ENCODE data around the gene SV2C.

Gene SV2C

GRCh38 chr5:76175821-76176403 is 92.7 kb downstream of the SV2C start:
- TF ChIP-seq EZH2phosphoT487 (IDR thresholded peaks at IDR 0.05; ENCODE audit: low read length), result no peak
- no peak for TF ChIP-seq EZH2 (optimal IDR thresholded peaks at IDR 0.05; ENCODE audit: low read depth, low read length)
- TF ChIP-seq, protein P1, sequence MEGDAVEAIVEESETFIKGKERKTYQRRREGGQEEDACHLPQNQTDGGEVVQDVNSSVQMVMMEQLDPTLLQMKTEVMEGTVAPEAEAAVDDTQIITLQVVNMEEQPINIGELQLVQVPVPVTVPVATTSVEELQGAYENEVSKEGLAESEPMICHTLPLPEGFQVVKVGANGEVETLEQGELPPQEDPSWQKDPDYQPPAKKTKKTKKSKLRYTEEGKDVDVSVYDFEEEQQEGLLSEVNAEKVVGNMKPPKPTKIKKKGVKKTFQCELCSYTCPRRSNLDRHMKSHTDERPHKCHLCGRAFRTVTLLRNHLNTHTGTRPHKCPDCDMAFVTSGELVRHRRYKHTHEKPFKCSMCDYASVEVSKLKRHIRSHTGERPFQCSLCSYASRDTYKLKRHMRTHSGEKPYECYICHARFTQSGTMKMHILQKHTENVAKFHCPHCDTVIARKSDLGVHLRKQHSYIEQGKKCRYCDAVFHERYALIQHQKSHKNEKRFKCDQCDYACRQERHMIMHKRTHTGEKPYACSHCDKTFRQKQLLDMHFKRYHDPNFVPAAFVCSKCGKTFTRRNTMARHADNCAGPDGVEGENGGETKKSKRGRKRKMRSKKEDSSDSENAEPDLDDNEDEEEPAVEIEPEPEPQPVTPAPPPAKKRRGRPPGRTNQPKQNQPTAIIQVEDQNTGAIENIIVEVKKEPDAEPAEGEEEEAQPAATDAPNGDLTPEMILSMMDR (IDR thresholded peaks at IDR 0.05; ENCODE audit: low read length), result no peak
- Histone ChIP-seq H3K4me3 (ENCODE audit: low read length) (0 out of 2 replicates have a peak overlapping the region, but pooled peaks have one; percentile 34), H3K79me2 (ENCODE audit: low read length) (no peaks in the 10 kb centered on the region), H3K9me3 (replicated peaks; ENCODE audit: insufficient read depth, low read length) (no peaks in the 10 kb centered on the region), H3K9ac (ENCODE audit: low read length) (peak overlapping the region; percentile 14; the same call in 1 of the 2 replicates), H3K9me2 (replicated peaks; ENCODE audit: insufficient read depth, low read length) (no peaks in the 10 kb centered on the region), H2AFZ (ENCODE audit: low read length) (no peak overlapping the region), H3K27ac (ENCODE audit: low read length) (peak overlapping the region; percentile 36; the same call in 1 of the 2 replicates), H3K4me1 (ENCODE audit: low read length) (peaks cover 12% of the 10 kb centered on the region), H3K4me2 (ENCODE audit: low read depth, low read length) (peak overlapping the region; percentile 52), H3F3A (ENCODE audit: insufficient read depth, low read length) (peaks cover 12% of the 10 kb centered on the region; the same call in 1 of the 2 replicates), H3K36me3 (replicated peaks; ENCODE audit: insufficient read depth, low read length) (no peaks in the 10 kb centered on the region), H4K20me1 (ENCODE audit: insufficient read depth, low read length) (no peaks in the 10 kb centered on the region), H3K27me3 (replicated peaks; ENCODE audit: insufficient read depth, low read length) (no peaks in the 10 kb centered on the region)
- peak; percentile 63 for DNase-seq

- H3K79me2 ChIP-seq (ENCODE audit: low read length), result no peaks in the 10 kb centered on the region
- no peak for DNase-seq
- no peaks in the 10 kb centered on the region for H3K27me3 ChIP-seq (replicated peaks; ENCODE audit: insufficient read depth, low read length)
- H3K4me3 ChIP-seq (ENCODE audit: low read length), result no peak overlapping the region
- no peaks in the 10 kb centered on the region for H4K20me1 ChIP-seq (ENCODE audit: insufficient read depth, low read length)
- no peak overlapping the region for H3K27ac ChIP-seq (ENCODE audit: low read length)
- H3K9me3 ChIP-seq (replicated peaks; ENCODE audit: insufficient read depth, low read length), result no peaks in the 10 kb centered on the region
- H2AFZ ChIP-seq (ENCODE audit: low read length), result no peak overlapping the region
- TF ChIP-seq EZH2 (optimal IDR thresholded peaks at IDR 0.05; ENCODE audit: low read depth, low read length) (no peak), EZH2phosphoT487 (IDR thresholded peaks at IDR 0.05; ENCODE audit: low read length) (no peak)
- TF ChIP-seq, protein P1 (IDR thresholded peaks at IDR 0.05; ENCODE audit: low read length), result no peak
- H3K4me2 ChIP-seq (ENCODE audit: low read depth, low read length), result no peak overlapping the region
- no peaks in the 10 kb centered on the region for H3K9me2 ChIP-seq (replicated peaks; ENCODE audit: insufficient read depth, low read length)
- H3K36me3 ChIP-seq (replicated peaks; ENCODE audit: insufficient read depth, low read length), result no peaks in the 10 kb centered on the region
- peaks cover 12% of the 10 kb centered on the region; the same call in 1 of the 2 replicates for H3F3A ChIP-seq (ENCODE audit: insufficient read depth, low read length)
- no peak overlapping the region for H3K9ac ChIP-seq (ENCODE audit: low read length)
- H3K4me1 ChIP-seq (ENCODE audit: low read length), result peaks cover 12% of the 10 kb centered on the region
Observed at GRCh38 chr5:76177978-76178377, 94.8 kb downstream of the SV2C start.

DNA sequence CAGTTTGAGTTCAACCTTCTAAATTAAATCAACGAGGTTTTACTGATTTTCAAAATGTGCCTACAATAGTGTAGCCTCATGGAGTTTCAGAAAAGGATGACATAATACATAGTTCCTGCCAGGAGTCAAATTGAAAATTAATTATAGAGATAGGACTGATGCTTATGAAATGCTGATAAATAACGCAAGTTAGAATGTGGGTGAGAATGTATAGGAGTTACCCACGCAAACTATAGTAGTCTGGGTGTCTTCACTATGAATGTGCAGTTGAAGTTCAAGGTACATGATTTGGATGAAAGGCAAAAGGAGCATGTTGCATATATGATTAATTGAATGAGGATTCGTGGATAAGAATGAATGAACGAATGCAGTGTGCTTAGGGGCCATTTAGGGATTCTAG is 95.7 kb downstream of the SV2C start:
- TF ChIP-seq EZH2phosphoT487 (IDR thresholded peaks at IDR 0.05; ENCODE audit: low read length) (no peak), EZH2 (optimal IDR thresholded peaks at IDR 0.05; ENCODE audit: low read depth, low read length) (no peak)
- TF ChIP-seq, protein P1 (IDR thresholded peaks at IDR 0.05; ENCODE audit: low read length), result no peak
- H3K4me1 ChIP-seq (ENCODE audit: low read length), result peaks cover 12% of the 10 kb centered on the region
- no peak overlapping the region for H2AFZ ChIP-seq (ENCODE audit: low read length)
- DNase-seq, result no peak
- no peak overlapping the region for H3K4me2 ChIP-seq (ENCODE audit: low read depth, low read length)
- no peaks in the 10 kb centered on the region for H3K79me2 ChIP-seq (ENCODE audit: low read length)
- no peaks in the 10 kb centered on the region for H3K9me2 ChIP-seq (replicated peaks; ENCODE audit: insufficient read depth, low read length)
- H3K9ac ChIP-seq (ENCODE audit: low read length), result no peak overlapping the region
- H3K4me3 ChIP-seq (ENCODE audit: low read length), result no peak overlapping the region
- H3K27ac ChIP-seq (ENCODE audit: low read length), result no peak overlapping the region
- H4K20me1 ChIP-seq (ENCODE audit: insufficient read depth, low read length), result no peaks in the 10 kb centered on the region
- H3K9me3 ChIP-seq (replicated peaks; ENCODE audit: insufficient read depth, low read length), result no peaks in the 10 kb centered on the region
- no peaks in the 10 kb centered on the region for H3K36me3 ChIP-seq (replicated peaks; ENCODE audit: insufficient read depth, low read length)
- H3F3A ChIP-seq (ENCODE audit: insufficient read depth, low read length), result peaks cover 12% of the 10 kb centered on the region; the same call in 1 of the 2 replicates
- no peaks in the 10 kb centered on the region for H3K27me3 ChIP-seq (replicated peaks; ENCODE audit: insufficient read depth, low read length)
